Prostate gland (tissue), 2 donors: ENCODE measurements around the gene NCOA3.

Experiments used
- CTCF ChIP-seq, 4 experiments: fragments of 200-600 bp in 2 of 4; fragments of 450-650 bp in 2 of 4; sonication (generic) in 2 of 4; IDR thresholded peaks; 1 replicate in 3 of 4; 2 replicates in 1 of 4; pipeline ENCODE4 v1.5.1; 2016 to 2019; ENCODE audit warnings: antibody characterized with exemption in 4 of 4, mild to moderate bottlenecking in 2 of 4, moderate library complexity in 2 of 4
- POLR2AphosphoS5 ChIP-seq: sonication (generic); formaldehyde crosslinking; IDR thresholded peaks from one replicate; pipeline ENCODE4 v1.6.1; 2017; ENCODE audit warnings: antibody characterized with exemption

- TF ChIP-seq CTCF (IDR thresholded peaks at IDR 0.05), result no peak
- TF ChIP-seq POLR2AphosphoS5, result no peak
Observed at GRCh38 chr20:47594157-47594556, 92.5 kb downstream of the NCOA3 start.
